ENCODE data around the gene CDK16. TPM values are rescaled to one million over a fixed set of nuclear protein-coding genes. Genes with fewer than 3 reads are reported as not detected.

The CDK16 gene
- total and polyA plus RNA-seq, 9 of the 15 experiments (the other 6 are each of a cell fraction or from before 2014, with no cell fraction given), result 3.9 to 104 (median 57.5) TPM

DNA sequence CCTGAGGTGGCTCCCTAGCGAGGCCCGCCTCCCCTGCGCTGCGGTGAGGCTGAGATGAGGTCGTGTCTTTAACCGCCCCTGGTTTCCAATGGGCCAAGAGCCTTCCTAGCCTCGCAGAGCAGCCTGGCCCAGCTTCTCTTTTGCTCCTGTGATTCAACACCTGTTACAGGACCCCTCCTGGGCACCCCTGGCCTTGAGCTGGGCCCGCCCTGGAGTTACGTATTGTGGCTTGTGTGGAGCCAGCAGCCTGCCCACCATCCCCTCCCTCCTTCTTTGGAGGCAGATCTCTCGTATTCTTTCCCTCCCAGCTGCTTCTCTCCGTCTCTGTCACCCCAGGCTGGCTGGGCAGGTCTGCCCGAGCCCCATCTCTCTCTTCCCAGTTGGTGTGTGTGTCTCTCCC, 44.1 kb upstream of the CDK16 start:
- POLR2A ChIA-PET, result no interaction called here
- BruUV-seq (replicated peaks), result no TSS peak
- intact Hi-C loops (cut with micrococcal nuclease), result no loop called here
- peaks cover 4% of the 10 kb centered on the region for H4K20me1 ChIP-seq (replicated peaks; ENCODE audit: control insufficient read depth, insufficient read depth, low read length)
- no peaks in the 10 kb centered on the region for H3K79me2 ChIP-seq (ENCODE audit: control insufficient read depth, insufficient read depth, low read length)
- H3K4me3 ChIP-seq, result no peak overlapping the region
- no peaks in the 10 kb centered on the region for H3K27me3 ChIP-seq (ENCODE audit: control insufficient read depth in 2 of 2, insufficient read depth in 2 of 2, low read length in 2 of 2)
- in situ Hi-C loops (cut with MboI), result no loop called here
- no peaks in the 10 kb centered on the region for H3K9me1 ChIP-seq (ENCODE audit: control insufficient read depth, insufficient read depth, low read length)
- no peak overlapping the region for H3K4me2 ChIP-seq (ENCODE audit: insufficient read depth, low read length)
- FAIRE-seq (no peak), DNase-seq (ENCODE audit: extremely low read depth in 1 of 4, low spot score in 3 of 4) (no peak), ATAC-seq (no peak)
- CTCF ChIA-PET (ENCODE audit: low intra/inter-chr PET ratio), result no interaction called here
- TF ChIP-seq SETDB1 (IDR thresholded peaks at IDR 0.05; ENCODE audit: low read length) (no peak), NCOR1 (IDR thresholded peaks at IDR 0.05) (no peak), ZNF324 (CRISPR knock-in tag; IDR thresholded peaks at IDR 0.05) (no peak), ZNF24 (IDR thresholded peaks at IDR 0.05) (no peak), LCOR (CRISPR knock-in tag; IDR thresholded peaks at IDR 0.05) (no peak), TEAD1 (CRISPR knock-in tag; IDR thresholded peaks at IDR 0.05) (no peak), HNRNPH1 (optimal IDR thresholded peaks at IDR 0.05; ENCODE audit: low read depth, low read length) (no peak), CBX1 (IDR thresholded peaks at IDR 0.05; ENCODE audit: low read depth) (no peak), SIRT6 (IDR thresholded peaks at IDR 0.05; ENCODE audit: low read depth, low read length) (no peak), TAF1 (IDR thresholded peaks at IDR 0.05; ENCODE audit: control insufficient read depth, extremely low read depth, insufficient read depth, low read length, severe bottlenecking) (no peak), L3MBTL2 (IDR thresholded peaks at IDR 0.05) (no peak), ZNF140 (CRISPR knock-in tag; IDR thresholded peaks at IDR 0.05) (no peak), ARHGAP35 (IDR thresholded peaks at IDR 0.05; ENCODE audit: partially characterized antibody) (no peak), POLR2AphosphoS2 (IDR thresholded peaks at IDR 0.05; ENCODE audit: low read length) (no peak), DDX20 (tag; IDR thresholded peaks at IDR 0.05; ENCODE audit: low read depth) (no peak)
- TF ChIP-seq, protein P1, sequence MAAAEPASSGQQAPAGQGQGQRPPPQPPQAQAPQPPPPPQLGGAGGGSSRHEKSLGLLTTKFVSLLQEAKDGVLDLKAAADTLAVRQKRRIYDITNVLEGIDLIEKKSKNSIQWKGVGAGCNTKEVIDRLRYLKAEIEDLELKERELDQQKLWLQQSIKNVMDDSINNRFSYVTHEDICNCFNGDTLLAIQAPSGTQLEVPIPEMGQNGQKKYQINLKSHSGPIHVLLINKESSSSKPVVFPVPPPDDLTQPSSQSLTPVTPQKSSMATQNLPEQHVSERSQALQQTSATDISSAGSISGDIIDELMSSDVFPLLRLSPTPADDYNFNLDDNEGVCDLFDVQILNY (CRISPR knock-in tag; IDR thresholded peaks at IDR 0.05), result no peak
- TF ChIP-seq, protein P2, sequence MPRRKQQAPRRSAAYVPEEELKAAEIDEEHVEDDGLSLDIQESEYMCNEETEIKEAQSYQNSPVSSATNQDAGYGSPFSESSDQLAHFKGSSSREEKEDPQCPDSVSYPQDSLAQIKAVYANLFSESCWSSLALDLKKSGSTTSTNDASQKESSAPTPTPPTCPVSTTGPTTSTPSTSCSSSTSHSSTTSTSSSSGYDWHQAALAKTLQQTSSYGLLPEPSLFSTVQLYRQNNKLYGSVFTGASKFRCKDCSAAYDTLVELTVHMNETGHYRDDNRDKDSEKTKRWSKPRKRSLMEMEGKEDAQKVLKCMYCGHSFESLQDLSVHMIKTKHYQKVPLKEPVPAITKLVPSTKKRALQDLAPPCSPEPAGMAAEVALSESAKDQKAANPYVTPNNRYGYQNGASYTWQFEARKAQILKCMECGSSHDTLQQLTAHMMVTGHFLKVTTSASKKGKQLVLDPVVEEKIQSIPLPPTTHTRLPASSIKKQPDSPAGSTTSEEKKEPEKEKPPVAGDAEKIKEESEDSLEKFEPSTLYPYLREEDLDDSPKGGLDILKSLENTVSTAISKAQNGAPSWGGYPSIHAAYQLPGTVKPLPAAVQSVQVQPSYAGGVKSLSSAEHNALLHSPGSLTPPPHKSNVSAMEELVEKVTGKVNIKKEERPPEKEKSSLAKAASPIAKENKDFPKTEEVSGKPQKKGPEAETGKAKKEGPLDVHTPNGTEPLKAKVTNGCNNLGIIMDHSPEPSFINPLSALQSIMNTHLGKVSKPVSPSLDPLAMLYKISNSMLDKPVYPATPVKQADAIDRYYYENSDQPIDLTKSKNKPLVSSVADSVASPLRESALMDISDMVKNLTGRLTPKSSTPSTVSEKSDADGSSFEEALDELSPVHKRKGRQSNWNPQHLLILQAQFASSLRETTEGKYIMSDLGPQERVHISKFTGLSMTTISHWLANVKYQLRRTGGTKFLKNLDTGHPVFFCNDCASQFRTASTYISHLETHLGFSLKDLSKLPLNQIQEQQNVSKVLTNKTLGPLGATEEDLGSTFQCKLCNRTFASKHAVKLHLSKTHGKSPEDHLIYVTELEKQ (CRISPR knock-in tag; IDR thresholded peaks at IDR 0.05), result no peak
- TF ChIP-seq, protein P3, sequence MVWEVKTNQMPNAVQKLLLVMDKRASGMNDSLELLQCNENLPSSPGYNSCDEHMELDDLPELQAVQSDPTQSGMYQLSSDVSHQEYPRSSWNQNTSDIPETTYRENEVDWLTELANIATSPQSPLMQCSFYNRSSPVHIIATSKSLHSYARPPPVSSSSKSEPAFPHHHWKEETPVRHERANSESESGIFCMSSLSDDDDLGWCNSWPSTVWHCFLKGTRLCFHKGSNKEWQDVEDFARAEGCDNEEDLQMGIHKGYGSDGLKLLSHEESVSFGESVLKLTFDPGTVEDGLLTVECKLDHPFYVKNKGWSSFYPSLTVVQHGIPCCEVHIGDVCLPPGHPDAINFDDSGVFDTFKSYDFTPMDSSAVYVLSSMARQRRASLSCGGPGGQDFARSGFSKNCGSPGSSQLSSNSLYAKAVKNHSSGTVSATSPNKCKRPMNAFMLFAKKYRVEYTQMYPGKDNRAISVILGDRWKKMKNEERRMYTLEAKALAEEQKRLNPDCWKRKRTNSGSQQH (CRISPR knock-in tag; IDR thresholded peaks at IDR 0.05), result no peak
- H3K9me3 ChIP-seq (replicated peaks; ENCODE audit: control insufficient read depth, insufficient read depth, low read depth, low read length), result no peaks in the 10 kb centered on the region
- H3K27ac ChIP-seq (ENCODE audit: extremely low read depth, low read depth, low read length), result no peak overlapping the region
- no peak overlapping the region for H2AFZ ChIP-seq (ENCODE audit: low read depth, low read length)
- H3K36me3 ChIP-seq (ENCODE audit: control insufficient read depth, insufficient read depth, low read length), result peaks cover 88% of the 10 kb centered on the region; the same call in 2 of the 3 replicates
- WGBS (ENCODE audit: insufficient coverage, low coverage, missing lambda C conversion rate), result 92% methylated on average over 10 of the region's 12 CpGs
- no peaks in the 10 kb centered on the region; a peak in 1 of 5 replicates for H3K4me1 ChIP-seq (replicated peaks in 1 of 2; ENCODE audit: control insufficient read depth in 2 of 2, insufficient read depth in 2 of 2, low read length in 2 of 2)
- H3K9ac ChIP-seq (ENCODE audit: insufficient read depth in 1 of 2, low read depth in 2 of 2, low read length in 2 of 2), result no peak overlapping the region
